ENCODE results near the gene SS18L1. TPM values are rescaled to one million over a fixed set of nuclear protein-coding genes. Genes with fewer than 3 reads are reported as not detected.

SS18L1 gene
- total RNA-seq, 1 experiment from 2014 or later: 21.6 TPM

- Histone ChIP-seq H3K27me3 (ENCODE audit: control insufficient read depth, insufficient read depth, low read length) (no peaks in the 10 kb centered on the region), H3K4me3 (ENCODE audit: low read depth in 2 of 2, low read length in 2 of 2) (no peak overlapping the region), H3K27ac (ENCODE audit: low read length) (no peak overlapping the region), H3K4me1 (ENCODE audit: control insufficient read depth, insufficient read depth, low read length) (peaks cover 9% of the 10 kb centered on the region), H3K9me3 (ENCODE audit: control insufficient read depth, insufficient read depth, low read depth, low read length) (no peaks in the 10 kb centered on the region), H3K36me3 (ENCODE audit: control insufficient read depth, insufficient read depth, low read length) (peaks cover 30% of the 10 kb centered on the region)
- POLR2A ChIA-PET: no interaction called here
- CTCF ChIA-PET: no interaction called here
- no TSS peak for BruUV-seq (replicated peaks)
- intact Hi-C loops (cut with micrococcal nuclease; ENCODE audit: unreplicated experiment) (no loop called here), in situ Hi-C loops (cut with HindIII; ENCODE audit: low pct_unique_long_range_greater_than_20kb, low sequenced_read_pairs) (no loop called here)
- ATAC-seq: no peak
- TF ChIP-seq TCF7L2 (IDR thresholded peaks at IDR 0.05; ENCODE audit: low read depth, low read length) (no peak), SIN3A (IDR thresholded peaks at IDR 0.05; ENCODE audit: borderline replicate concordance, insufficient read depth, low read depth, low read length) (no peak), CTCF (IDR thresholded peaks at IDR 0.05) (no peak), POLR2AphosphoS5 (IDR thresholded peaks at IDR 0.05; ENCODE audit: low read depth, low read length) (no peak), REST (IDR thresholded peaks at IDR 0.05; ENCODE audit: insufficient read depth in 1 of 2, low read depth in 2 of 2, low read length in 1 of 2) (no peak)
- DNase-seq (ENCODE audit: low read depth, low spot score): no peak
Observed at GRCh38 chr20:62128502-62128901, 15.1 kb upstream of the SS18L1 start.

- H3K27me3 ChIP-seq (ENCODE audit: control insufficient read depth, insufficient read depth, low read length): no peaks in the 10 kb centered on the region
- ATAC-seq (no peak), DNase-seq (ENCODE audit: low read depth, low spot score) (no peak)
- intact Hi-C loops (cut with micrococcal nuclease; ENCODE audit: unreplicated experiment) (no loop called here), in situ Hi-C loops (cut with HindIII; ENCODE audit: low pct_unique_long_range_greater_than_20kb, low sequenced_read_pairs) (no loop called here)
- TF ChIP-seq REST (IDR thresholded peaks at IDR 0.05; ENCODE audit: insufficient read depth in 1 of 2, low read depth in 2 of 2, low read length in 1 of 2) (no peak), POLR2AphosphoS5 (IDR thresholded peaks at IDR 0.05; ENCODE audit: low read depth, low read length) (no peak), TCF7L2 (IDR thresholded peaks at IDR 0.05; ENCODE audit: low read depth, low read length) (no peak), SIN3A (IDR thresholded peaks at IDR 0.05; ENCODE audit: borderline replicate concordance, insufficient read depth, low read depth, low read length) (no peak), CTCF (IDR thresholded peaks at IDR 0.05) (no peak)
- peaks cover 29% of the 10 kb centered on the region for H3K36me3 ChIP-seq (ENCODE audit: control insufficient read depth, insufficient read depth, low read length)
- no peak overlapping the region for H3K4me3 ChIP-seq (ENCODE audit: low read depth in 2 of 2, low read length in 2 of 2)
- POLR2A ChIA-PET: no interaction called here
- H3K9me3 ChIP-seq (ENCODE audit: control insufficient read depth, insufficient read depth, low read depth, low read length): no peaks in the 10 kb centered on the region
- no peaks in the 10 kb centered on the region; the same call in 1 of the 2 replicates for H3K4me1 ChIP-seq (ENCODE audit: control insufficient read depth, insufficient read depth, low read length)
- CTCF ChIA-PET: no interaction called here
- no peak overlapping the region for H3K27ac ChIP-seq (ENCODE audit: low read length)
- BruUV-seq (replicated peaks): no TSS peak
Observed at GRCh38 chr20:62129731-62130531, 13.6 kb upstream of the SS18L1 start.

All from Panc1 (cell line).